OCI-LY1 (cell line): ENCODE measurements around the gene COPA.

ENCODE experiments used
- CTCF ChIP-seq: fragments of 200-600 bp; sonication (generic), shearing (Covaris generic); IDR thresholded peaks from 2 replicates; pipeline ENCODE4 v1.5.1; 2017; ENCODE audit warnings: mild to moderate bottlenecking, antibody characterized with exemption, low read length, moderate library complexity, mixed read lengths
- EZH2 ChIP-seq: fragments of 200-600 bp; sonication (generic), shearing (Covaris generic); IDR thresholded peaks from 2 replicates; pipeline ENCODE4 v1.8.0; 2017; ENCODE audit warnings: borderline replicate concordance, mixed run types, mild to moderate bottlenecking, antibody characterized with exemption, low read length, moderate library complexity, mixed read lengths

DNA sequence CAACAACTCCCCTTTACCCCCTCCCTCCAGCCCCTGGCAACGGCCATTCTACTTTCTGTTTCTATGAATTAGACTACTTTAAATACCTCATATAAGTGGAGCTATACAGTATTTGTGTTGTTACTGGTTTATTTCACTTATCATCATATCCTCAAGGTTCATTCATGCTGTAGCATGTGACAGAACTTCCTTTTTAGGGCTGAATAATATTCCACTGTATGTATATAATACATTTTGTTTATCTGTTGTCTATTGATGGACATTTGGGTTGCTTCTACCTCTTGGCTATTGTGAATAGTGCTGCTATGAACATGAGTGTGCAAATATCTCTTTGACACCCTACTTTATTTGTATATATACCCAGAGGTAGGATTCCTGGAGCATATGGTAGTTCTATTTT, 26.0 kb upstream of the COPA start:
- TF ChIP-seq CTCF: no peak
- TF ChIP-seq EZH2: no peak
